ENCODE results near the gene MAPK12.
"Not testable (repeated sequence)": the region's sequence is repeated elsewhere in the genome, so short reads cannot be mapped to it uniquely, and the experiment has no call there.

MAPK12 gene

GRCh38 chr22:50208939-50209892 lies 52.3 kb downstream of the MAPK12 start:
- Histone ChIP-seq H3K4me1 (ENCODE audit: insufficient read depth, low read length) (no peaks in the 10 kb centered on the region), H3K9me3 (ENCODE audit: control insufficient read depth, insufficient read depth, low read length) (no peaks in the 10 kb centered on the region), H3K9ac (ENCODE audit: low read depth, low read length) (no peak overlapping the region), H3K36me3 (ENCODE audit: insufficient read depth, low read length) (peaks cover 15% of the 10 kb centered on the region; the same call in 1 of the 2 replicates)

GRCh38 chr22:50208430-50208938 lies 53.0 kb downstream of the MAPK12 start:
- H3K9me3 ChIP-seq (ENCODE audit: control insufficient read depth, insufficient read depth, low read length) = no peaks in the 10 kb centered on the region
- no peak overlapping the region for H3K9ac ChIP-seq (ENCODE audit: low read depth, low read length)
- H3K36me3 ChIP-seq (ENCODE audit: insufficient read depth, low read length) = peaks cover 15% of the 10 kb centered on the region; the same call in 1 of the 2 replicates
- H3K4me1 ChIP-seq (ENCODE audit: insufficient read depth, low read length) = no peaks in the 10 kb centered on the region

GRCh38 chr22:50207383-50208140 lies 53.9 kb downstream of the MAPK12 start:
- H3K9ac ChIP-seq (ENCODE audit: low read depth, low read length) = no peak overlapping the region
- peaks cover 15% of the 10 kb centered on the region; the same call in 1 of the 2 replicates for H3K36me3 ChIP-seq (ENCODE audit: insufficient read depth, low read length)
- no peaks in the 10 kb centered on the region for H3K9me3 ChIP-seq (ENCODE audit: control insufficient read depth, insufficient read depth, low read length)
- no peaks in the 10 kb centered on the region for H3K4me1 ChIP-seq (ENCODE audit: insufficient read depth, low read length)

GRCh38 chr22:50206599-50206998 lies 54.9 kb downstream of the MAPK12 start:
- H3K36me3 ChIP-seq (ENCODE audit: insufficient read depth, low read length) = peaks cover 10% of the 10 kb centered on the region; the same call in 1 of the 2 replicates
- H3K4me1 ChIP-seq (ENCODE audit: insufficient read depth, low read length) = no peaks in the 10 kb centered on the region
- no peak overlapping the region for H3K9ac ChIP-seq (ENCODE audit: low read depth, low read length)
- H3K9me3 ChIP-seq (ENCODE audit: control insufficient read depth, insufficient read depth, low read length) = no peaks in the 10 kb centered on the region

- Histone ChIP-seq H3K9me3 (ENCODE audit: control insufficient read depth, insufficient read depth, low read length) (no peaks in the 10 kb centered on the region), H3K36me3 (ENCODE audit: insufficient read depth, low read length) (peaks cover 4% of the 10 kb centered on the region; the same call in 1 of the 2 replicates), H3K9ac (ENCODE audit: low read depth, low read length) (no peak overlapping the region), H3K4me1 (ENCODE audit: insufficient read depth, low read length) (no peaks in the 10 kb centered on the region)
Observed at GRCh38 chr22:50205781-50206569, 55.5 kb downstream of the MAPK12 start.

GRCh38 chr22:50204998-50205397 lies 56.5 kb downstream of the MAPK12 start:
- not testable (repeated sequence) for H3K9me3 ChIP-seq (ENCODE audit: control insufficient read depth, insufficient read depth, low read length); H3K4me1 ChIP-seq (ENCODE audit: insufficient read depth, low read length); H3K9ac ChIP-seq (ENCODE audit: low read depth, low read length); H3K36me3 ChIP-seq (ENCODE audit: insufficient read depth, low read length)

- Histone ChIP-seq H3K4me1 (ENCODE audit: insufficient read depth, low read length) (no peaks in the 10 kb centered on the region), H3K9ac (ENCODE audit: low read depth, low read length) (no peak overlapping the region), H3K9me3 (ENCODE audit: control insufficient read depth, insufficient read depth, low read length) (no peaks in the 10 kb centered on the region), H3K36me3 (ENCODE audit: insufficient read depth, low read length) (no peaks in the 10 kb centered on the region)
Observed at GRCh38 chr22:50204571-50204970, 56.9 kb downstream of the MAPK12 start.

- Histone ChIP-seq H3K36me3 (ENCODE audit: insufficient read depth, low read length) (no peaks in the 10 kb centered on the region), H3K4me1 (ENCODE audit: insufficient read depth, low read length) (no peaks in the 10 kb centered on the region), H3K9me3 (ENCODE audit: control insufficient read depth, insufficient read depth, low read length) (no peaks in the 10 kb centered on the region), H3K9ac (ENCODE audit: low read depth, low read length) (no peak overlapping the region)
Observed at GRCh38 chr22:50203288-50203687, 58.2 kb downstream of the MAPK12 start.
